Breast epithelium (tissue), 3 donors: Measurements from ENCODE around the gene PIGR.

Source experiments
- POLR2A ChIP-seq: fragments of 450-650 bp; IDR thresholded peaks from one replicate; pipeline ENCODE4 v1.6.1; 2016; ENCODE audit warnings: antibody characterized with exemption, mild to moderate bottlenecking, moderate library complexity
- TF ChIP-seq, protein P1 (sequence below), 3 donors: fragments of 450-650 bp; IDR thresholded peaks; one replicate each; pipeline ENCODE4 v1.5.1; 2016 to 2017; ENCODE audit warnings: antibody characterized with exemption in 3 of 3, mild to moderate bottlenecking in 3 of 3, moderate library complexity in 3 of 3

DNA sequence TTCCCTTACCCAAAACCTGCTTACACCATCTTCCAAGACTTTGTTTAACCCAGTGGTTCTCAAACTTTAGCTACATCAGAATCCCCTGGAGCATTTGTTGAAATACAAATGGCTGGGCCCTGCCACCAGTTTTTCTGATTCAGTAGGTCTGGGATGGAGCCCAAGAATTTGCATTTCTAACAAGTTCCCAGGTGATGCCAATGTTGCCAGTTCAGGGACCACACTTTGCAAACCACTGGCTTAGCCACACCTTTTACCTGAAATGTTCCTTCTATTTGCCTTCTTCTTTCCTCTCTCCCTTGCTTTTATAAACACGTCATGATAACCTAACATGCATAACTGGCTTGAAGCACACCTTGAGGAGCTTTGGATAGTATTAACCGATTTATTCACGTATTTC lies 40.1 kb upstream of the PIGR start:
- TF ChIP-seq POLR2A, result no peak
- TF ChIP-seq, protein P1, sequence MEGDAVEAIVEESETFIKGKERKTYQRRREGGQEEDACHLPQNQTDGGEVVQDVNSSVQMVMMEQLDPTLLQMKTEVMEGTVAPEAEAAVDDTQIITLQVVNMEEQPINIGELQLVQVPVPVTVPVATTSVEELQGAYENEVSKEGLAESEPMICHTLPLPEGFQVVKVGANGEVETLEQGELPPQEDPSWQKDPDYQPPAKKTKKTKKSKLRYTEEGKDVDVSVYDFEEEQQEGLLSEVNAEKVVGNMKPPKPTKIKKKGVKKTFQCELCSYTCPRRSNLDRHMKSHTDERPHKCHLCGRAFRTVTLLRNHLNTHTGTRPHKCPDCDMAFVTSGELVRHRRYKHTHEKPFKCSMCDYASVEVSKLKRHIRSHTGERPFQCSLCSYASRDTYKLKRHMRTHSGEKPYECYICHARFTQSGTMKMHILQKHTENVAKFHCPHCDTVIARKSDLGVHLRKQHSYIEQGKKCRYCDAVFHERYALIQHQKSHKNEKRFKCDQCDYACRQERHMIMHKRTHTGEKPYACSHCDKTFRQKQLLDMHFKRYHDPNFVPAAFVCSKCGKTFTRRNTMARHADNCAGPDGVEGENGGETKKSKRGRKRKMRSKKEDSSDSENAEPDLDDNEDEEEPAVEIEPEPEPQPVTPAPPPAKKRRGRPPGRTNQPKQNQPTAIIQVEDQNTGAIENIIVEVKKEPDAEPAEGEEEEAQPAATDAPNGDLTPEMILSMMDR (IDR thresholded peaks at IDR 0.05), result no peak
